ENCODE data around the gene NOTCH2.
"Not testable (repeated sequence)": the region's sequence is repeated elsewhere in the genome, so short reads cannot be mapped to it uniquely, and the experiment has no call there.

NOTCH2 gene

GRCh38 chr1:120048208-120048607 is 21.3 kb downstream of the NOTCH2 start:
- not testable (repeated sequence) for H3K9me3 ChIP-seq (ENCODE audit: control insufficient read depth, low read length); H3K4me3 ChIP-seq (ENCODE audit: low read depth, low read length); H3K4me2 ChIP-seq (ENCODE audit: low read length); H3K79me2 ChIP-seq; H3K36me3 ChIP-seq (ENCODE audit: control insufficient read depth, insufficient read depth, low read length); H3K9ac ChIP-seq; H3K27ac ChIP-seq; H2AFZ ChIP-seq; H3K4me1 ChIP-seq; H3K27me3 ChIP-seq (ENCODE audit: control insufficient read depth, insufficient read depth, low read length)

GRCh38 chr1:120041771-120042170 is 27.7 kb downstream of the NOTCH2 start:
- H3K9me3 ChIP-seq (ENCODE audit: control insufficient read depth, low read length); H3K79me2 ChIP-seq: not testable (repeated sequence)

GRCh38 chr1:120032253-120032652 is 37.2 kb downstream of the NOTCH2 start:
- H3K79me2 ChIP-seq; H3K9ac ChIP-seq; H2AFZ ChIP-seq; H3K9me3 ChIP-seq (ENCODE audit: control insufficient read depth, low read length); H3K27ac ChIP-seq; H3K4me2 ChIP-seq (ENCODE audit: low read length); H3K4me3 ChIP-seq (ENCODE audit: low read depth, low read length); H3K27me3 ChIP-seq (ENCODE audit: control insufficient read depth, insufficient read depth, low read length); H3K4me1 ChIP-seq; H3K36me3 ChIP-seq (ENCODE audit: control insufficient read depth, insufficient read depth, low read length): not testable (repeated sequence)

More at GRCh38 chr1:120041771-120042170, 27.7 kb downstream of the NOTCH2 start:
- H3K27ac ChIP-seq; H3K27me3 ChIP-seq (ENCODE audit: control insufficient read depth, insufficient read depth, low read length); H3K4me1 ChIP-seq; H3K9ac ChIP-seq; H3K4me2 ChIP-seq (ENCODE audit: low read length); H3K36me3 ChIP-seq (ENCODE audit: control insufficient read depth, insufficient read depth, low read length); H3K4me3 ChIP-seq (ENCODE audit: low read depth, low read length); H2AFZ ChIP-seq: not testable (repeated sequence)

DNA sequence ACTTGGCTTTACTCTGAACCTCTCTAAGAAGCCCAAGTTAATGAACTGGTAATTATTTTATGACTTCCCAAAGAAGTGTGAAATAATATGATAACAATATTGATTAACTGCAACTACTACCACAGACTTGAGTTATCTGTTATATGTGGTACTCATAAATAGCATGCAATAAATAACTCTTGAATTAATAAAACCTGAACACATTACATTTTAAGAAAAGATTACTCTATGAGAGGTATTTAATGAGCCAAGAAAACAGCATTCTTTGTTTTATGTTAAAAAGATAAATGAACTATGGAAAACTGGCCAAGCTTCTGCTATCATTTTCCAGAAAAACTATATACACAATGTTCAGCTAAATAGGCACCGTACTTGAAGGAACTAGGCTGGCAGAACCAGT is 45.7 kb downstream of the NOTCH2 start:
- H3K27ac ChIP-seq; H3K27me3 ChIP-seq (ENCODE audit: control insufficient read depth, insufficient read depth, low read length); H3K79me2 ChIP-seq; H3K9ac ChIP-seq; H3K4me1 ChIP-seq; H3K36me3 ChIP-seq (ENCODE audit: control insufficient read depth, insufficient read depth, low read length); H3K4me2 ChIP-seq (ENCODE audit: low read length); H3K9me3 ChIP-seq (ENCODE audit: control insufficient read depth, low read length); H2AFZ ChIP-seq; H3K4me3 ChIP-seq (ENCODE audit: low read depth, low read length): not testable (repeated sequence)

DNA sequence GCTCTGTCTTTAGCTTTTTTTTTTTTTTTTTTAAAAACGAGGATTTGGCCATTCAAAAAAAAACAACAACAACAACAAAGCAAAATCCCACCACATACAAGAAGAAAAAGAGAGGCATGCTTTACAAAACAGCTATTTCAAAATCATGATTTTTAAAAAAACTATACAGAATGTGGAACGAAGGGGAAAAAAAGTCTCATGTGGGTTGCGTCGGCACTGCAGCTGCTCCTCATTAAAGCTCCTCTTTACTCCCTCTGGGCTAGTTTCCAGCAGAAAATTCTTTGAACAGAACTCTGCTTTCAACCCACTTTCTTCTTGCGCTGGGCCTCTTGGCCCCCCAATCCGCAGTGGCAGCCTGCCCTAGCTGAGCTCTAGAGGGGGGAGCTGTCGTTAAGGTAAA is 54.5 kb downstream of the NOTCH2 start:
- H3K4me2 ChIP-seq (ENCODE audit: low read length); H3K27ac ChIP-seq; H3K9ac ChIP-seq; H3K27me3 ChIP-seq (ENCODE audit: control insufficient read depth, insufficient read depth, low read length); H3K4me1 ChIP-seq; H3K36me3 ChIP-seq (ENCODE audit: control insufficient read depth, insufficient read depth, low read length); H2AFZ ChIP-seq; H3K4me3 ChIP-seq (ENCODE audit: low read depth, low read length); H3K9me3 ChIP-seq (ENCODE audit: control insufficient read depth, low read length); H3K79me2 ChIP-seq: not testable (repeated sequence)

DNA sequence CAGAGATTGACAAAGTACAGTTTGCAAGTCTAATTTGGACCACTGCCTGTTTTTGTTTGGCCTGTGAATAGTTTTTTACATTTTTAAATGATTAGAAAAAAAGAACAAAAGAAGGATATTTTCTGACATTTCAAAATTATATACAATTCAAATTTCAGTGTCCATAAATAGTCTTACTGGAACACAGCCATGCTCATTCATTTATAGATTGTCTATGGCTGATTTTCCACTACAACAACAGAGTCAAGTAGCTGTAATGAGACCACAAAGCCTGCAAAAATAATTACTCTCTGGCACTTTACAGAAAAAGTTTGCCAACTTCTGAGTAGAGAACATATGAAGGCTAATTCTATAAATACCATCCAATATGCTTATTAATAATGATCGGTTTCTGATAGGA is 61.1 kb downstream of the NOTCH2 start:
- H3K4me2 ChIP-seq (ENCODE audit: low read length); H3K4me1 ChIP-seq; H3K27me3 ChIP-seq (ENCODE audit: control insufficient read depth, insufficient read depth, low read length): not testable (repeated sequence)

GRCh38 chr1:120007850-120008249 is 61.6 kb downstream of the NOTCH2 start:
- H3K4me1 ChIP-seq; H3K9me3 ChIP-seq (ENCODE audit: control insufficient read depth, low read length); H3K27me3 ChIP-seq (ENCODE audit: control insufficient read depth, insufficient read depth, low read length); H3K9ac ChIP-seq; H3K36me3 ChIP-seq (ENCODE audit: control insufficient read depth, insufficient read depth, low read length); H2AFZ ChIP-seq; H3K4me2 ChIP-seq (ENCODE audit: low read length); H3K4me3 ChIP-seq (ENCODE audit: low read depth, low read length); H3K79me2 ChIP-seq; H3K27ac ChIP-seq: not testable (repeated sequence)

More for the DNA sequence above, 61.1 kb downstream of the NOTCH2 start:
- not testable (repeated sequence) for H3K9me3 ChIP-seq (ENCODE audit: control insufficient read depth, low read length); H3K4me3 ChIP-seq (ENCODE audit: low read depth, low read length); H3K79me2 ChIP-seq; H3K36me3 ChIP-seq (ENCODE audit: control insufficient read depth, insufficient read depth, low read length); H2AFZ ChIP-seq; H3K27ac ChIP-seq; H3K9ac ChIP-seq

DNA sequence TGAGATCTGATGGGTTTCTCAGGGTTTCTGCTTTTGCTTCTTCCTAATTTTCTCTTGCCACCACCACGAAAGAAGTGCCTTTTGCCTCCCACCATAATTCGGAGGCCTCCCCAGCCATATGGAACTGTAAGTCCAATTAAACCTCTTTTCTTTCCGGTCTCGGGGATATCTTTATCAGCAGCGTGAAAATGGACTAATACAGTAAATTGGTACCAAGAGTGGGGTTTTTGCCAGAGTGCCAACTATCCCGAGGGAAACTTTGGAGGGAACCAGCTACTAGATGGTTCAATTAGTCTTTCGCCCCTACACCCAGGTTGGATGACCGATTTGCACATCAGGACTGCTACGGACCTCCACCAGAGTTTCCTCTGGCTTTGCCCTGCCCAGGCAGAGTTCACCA is 68.4 kb downstream of the NOTCH2 start:
- not testable (repeated sequence) for H2AFZ ChIP-seq; H3K27me3 ChIP-seq (ENCODE audit: control insufficient read depth, insufficient read depth, low read length); H3K27ac ChIP-seq; H3K4me3 ChIP-seq (ENCODE audit: low read depth, low read length); H3K9me3 ChIP-seq (ENCODE audit: control insufficient read depth, low read length); H3K79me2 ChIP-seq; H3K36me3 ChIP-seq (ENCODE audit: control insufficient read depth, insufficient read depth, low read length); H3K4me2 ChIP-seq (ENCODE audit: low read length); H3K4me1 ChIP-seq; H3K9ac ChIP-seq

DNA sequence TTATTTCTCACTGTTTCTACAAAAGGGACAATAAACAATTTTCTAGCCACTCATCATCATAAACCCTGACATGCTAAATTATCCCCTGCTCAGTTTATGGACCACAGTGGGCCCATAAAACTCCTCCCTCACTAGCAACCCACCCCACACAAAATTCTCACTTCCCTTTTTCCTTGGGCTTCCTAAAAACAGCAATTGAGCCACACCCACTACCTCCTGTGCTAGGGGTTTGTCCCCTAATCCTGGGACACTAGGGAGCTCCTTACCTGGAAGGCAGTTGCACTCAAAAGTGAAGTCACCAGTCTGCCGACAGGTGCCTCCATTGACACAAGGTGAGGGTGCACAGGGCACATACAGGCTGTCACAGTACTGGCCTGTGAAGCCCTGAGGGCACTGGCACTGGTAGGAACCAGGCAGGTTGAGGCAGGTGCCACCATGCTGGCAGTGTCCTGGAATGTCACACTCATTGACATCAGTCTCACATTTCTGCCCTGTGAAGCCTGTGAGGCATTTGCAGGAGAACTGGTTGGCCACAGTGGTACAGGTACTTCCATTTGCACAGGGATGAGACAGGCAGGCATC is 72.6 kb downstream of the NOTCH2 start:
- H3K9me3 ChIP-seq (ENCODE audit: control insufficient read depth, low read length); H3K27me3 ChIP-seq (ENCODE audit: control insufficient read depth, insufficient read depth, low read length); H3K36me3 ChIP-seq (ENCODE audit: control insufficient read depth, insufficient read depth, low read length); H3K27ac ChIP-seq; H3K4me2 ChIP-seq (ENCODE audit: low read length); H3K4me1 ChIP-seq; H3K9ac ChIP-seq; H3K79me2 ChIP-seq; H2AFZ ChIP-seq; H3K4me3 ChIP-seq (ENCODE audit: low read depth, low read length): not testable (repeated sequence)

- not testable (repeated sequence) for H3K4me1 ChIP-seq; H3K4me3 ChIP-seq (ENCODE audit: low read depth, low read length); H3K9ac ChIP-seq; H3K27ac ChIP-seq; H3K27me3 ChIP-seq (ENCODE audit: control insufficient read depth, insufficient read depth, low read length); H3K79me2 ChIP-seq; H2AFZ ChIP-seq; H3K36me3 ChIP-seq (ENCODE audit: control insufficient read depth, insufficient read depth, low read length); H3K4me2 ChIP-seq (ENCODE audit: low read length); H3K9me3 ChIP-seq (ENCODE audit: control insufficient read depth, low read length)
These were observed 73.5 kb downstream of the NOTCH2 start for GRCh38 chr1:119995975-119996374.

All from parathyroid adenoma (tissue), 2 donors.